SK-N-SH (cell line): ENCODE measurements around the gene CD244. TPM values are rescaled to one million over a fixed set of nuclear protein-coding genes. Genes with fewer than 3 reads are reported as not detected.

Experiments
- CTCF ChIA-PET: fragments of 300-600, 350-600 bp; formaldehyde crosslinking; extraction: SDS; loops from one replicate; lab custom pipeline; 2021; lab: Yijun Ruan, JAX
- POLR2A ChIA-PET: fragments of 350-600 bp; sonication (Branson Sonifier 250); formaldehyde crosslinking; extraction: SDS; loops from one replicate; lab custom pipeline; 2020; ENCODE audit warnings: antibody characterized with exemption, inconsistent platforms; lab: Yijun Ruan, JAX
- DNase-seq: peaks from one replicate; pipeline ENCODE4 v3.0.0; 2012
- H2AFZ ChIP-seq: fragments of 200-600 bp; sonication (generic); 2 replicates; pipeline ENCODE4 v1.8.1; 2016; ENCODE audit warnings: antibody characterized with exemption, mild to moderate bottlenecking, low read depth
- H3F3A ChIP-seq: fragments of 200-600 bp; sonication (generic); replicated peaks from 2 replicates; pipeline ENCODE3; 2016; ENCODE audit warnings: antibody characterized with exemption, mild to moderate bottlenecking; ENCODE audit not compliant: insufficient read depth
- H3K27ac ChIP-seq, 2 experiments: fragments of 200-500 bp in 1 of 2; fragments of 200-600 bp in 1 of 2; sonication (Bioruptor generic) in 1 of 2; sonication (generic), shearing (Covaris generic) in 1 of 2; 2 replicates each; pipeline versions ENCODE4 v1.5.1 to v1.6.1; 2014 to 2016; ENCODE audit warnings: low read depth in 2 of 2, inconsistent platforms in 1 of 2, low read length in 1 of 2, mild to moderate bottlenecking in 1 of 2, mixed read lengths in 1 of 2
- H3K27me3 ChIP-seq: fragments of 200-600 bp; sonication (generic), shearing (Covaris generic); 2 replicates; pipeline ENCODE4 v1.6.1; 2016; ENCODE audit warnings: mixed run types; ENCODE audit not compliant: insufficient read depth
- H3K36me3 ChIP-seq, 2 experiments: fragments of 200-500 bp in 1 of 2; fragments of 200-600 bp in 1 of 2; sonication (Bioruptor generic) in 1 of 2; sonication (generic) in 1 of 2; replicated peaks in 1 of 2; 2 replicates each; pipeline versions ENCODE3 to v1.5.1; 2014 to 2016; ENCODE audit warnings: low read length in 1 of 2, mild to moderate bottlenecking in 1 of 2; ENCODE audit not compliant: insufficient read depth in 2 of 2, control insufficient read depth in 1 of 2
- H3K4me1 ChIP-seq, 2 experiments: fragments of 200-500 bp in 1 of 2; fragments of 200-600 bp in 1 of 2; sonication (Bioruptor generic) in 1 of 2; sonication (generic), shearing (Covaris generic) in 1 of 2; 2 replicates each; pipeline versions ENCODE4 v1.5.1 to v1.6.1; 2014 to 2016; ENCODE audit warnings: low read depth in 1 of 2, low read length in 1 of 2, mixed run types in 1 of 2; ENCODE audit not compliant: insufficient read depth in 2 of 2, control insufficient read depth in 1 of 2
- H3K4me2 ChIP-seq: fragments of 200-600 bp; sonication (generic), shearing (Covaris generic); 2 replicates; pipeline ENCODE4 v1.6.1; 2017; ENCODE audit warnings: mixed run types
- H3K4me3 ChIP-seq, 2 experiments: fragments of 200-500 bp in 1 of 2; fragments of 200-600 bp in 1 of 2; sonication (Bioruptor generic) in 1 of 2; sonication (generic), shearing (Covaris generic) in 1 of 2; 2 replicates each; pipeline versions ENCODE4 v1.5.1 to v1.8.1; 2014 to 2016; ENCODE audit warnings: low read depth in 2 of 2, inconsistent platforms in 1 of 2, low read length in 1 of 2, mild to moderate bottlenecking in 1 of 2, mixed read lengths in 1 of 2, moderate library complexity in 1 of 2
- H3K79me2 ChIP-seq: fragments of 200-600 bp; sonication (generic); 2 replicates; pipeline ENCODE4 v1.8.1; 2017; ENCODE audit warnings: mild to moderate bottlenecking; ENCODE audit not compliant: insufficient read depth
- H3K9ac ChIP-seq: fragments of 200-600 bp; sonication (generic); 2 replicates; pipeline ENCODE4 v1.6.1; 2017; ENCODE audit warnings: mixed run types
- H3K9me2 ChIP-seq: fragments of 200-600 bp; sonication (generic); 2 replicates; pipeline ENCODE4 v1.6.1; 2017; ENCODE audit warnings: mixed run types
- H3K9me3 ChIP-seq: fragments of 200-600 bp; sonication (generic); 2 replicates; pipeline ENCODE4 v1.6.1; 2017; ENCODE audit warnings: mixed run types, mild to moderate bottlenecking, moderate library complexity
- H4K20me1 ChIP-seq: fragments of 200-600 bp; sonication (generic); 2 replicates; pipeline ENCODE4 v1.6.1; 2017; ENCODE audit warnings: mild to moderate bottlenecking, mixed run types; ENCODE audit not compliant: insufficient read depth
- EZH2phosphoT487 ChIP-seq: fragments of 200-600 bp; sonication (generic); IDR thresholded peaks from 2 replicates; pipeline ENCODE4 v1.6.1; 2017; ENCODE audit warnings: low read depth, mixed run types, mild to moderate bottlenecking, antibody characterized with exemption, moderate library complexity, borderline replicate concordance
- FOXM1 ChIP-seq: IDR thresholded peaks from 2 replicates; pipeline ENCODE4 v1.4.0; 2012; ENCODE audit warnings: low read depth, mild to moderate bottlenecking
- GABPA ChIP-seq: IDR thresholded peaks from 2 replicates; pipeline ENCODE4 v1.4.0; 2012; ENCODE audit warnings: low read depth, mild to moderate bottlenecking
- JUND ChIP-seq: IDR thresholded peaks from 2 replicates; pipeline ENCODE4 v1.4.0; 2012
- MEF2A ChIP-seq: IDR thresholded peaks from 2 replicates; pipeline ENCODE4 v1.4.0; 2012; ENCODE audit warnings: low read depth, borderline replicate concordance
- NFIC ChIP-seq: IDR thresholded peaks from 2 replicates; pipeline ENCODE4 v1.4.0; 2012; ENCODE audit warnings: borderline replicate concordance
- NRF1 ChIP-seq: IDR thresholded peaks from 2 replicates; pipeline ENCODE4 v1.6.1; 2012; ENCODE audit warnings: low read depth, mild to moderate bottlenecking, low read length
- PBX3 ChIP-seq: IDR thresholded peaks from 2 replicates; pipeline ENCODE4; 2012
- RXRA ChIP-seq: IDR thresholded peaks from 2 replicates; pipeline ENCODE4 v1.4.0; 2012; ENCODE audit warnings: low read depth, mild to moderate bottlenecking, borderline replicate concordance
- SIN3A ChIP-seq: IDR thresholded peaks from 2 replicates; pipeline ENCODE4 v1.6.1; 2012; ENCODE audit warnings: low read depth, mild to moderate bottlenecking, low read length, moderate library complexity, borderline replicate concordance
- TCF12 ChIP-seq: IDR thresholded peaks from 2 replicates; pipeline ENCODE4 v1.4.0; 2012
- USF1 ChIP-seq: IDR thresholded peaks from 2 replicates; pipeline ENCODE4 v1.4.0; 2012; ENCODE audit warnings: low read depth, borderline replicate concordance
- ZBTB33 ChIP-seq: IDR thresholded peaks from 2 replicates; pipeline ENCODE4 v1.4.0; 2012; ENCODE audit warnings: low read depth, borderline replicate concordance
- WGBS: methylation state at CpG from one replicate; pipeline ENCODE4 v1.1.6; 2017; ENCODE audit warnings: low lambda C conversion rate; 5-methylcytosine and 5-hydroxymethylcytosine counted together
- polyA plus RNA-seq, 3 experiments: library from polyadenylated mRNA; depleted of rRNA; stranded (reverse); fragments of >200 nt; gene quantifications; 2 replicates each; pipeline ENCODE4 v1.2.3, GENCODE V29; 2012

The CD244 gene
- polyA plus RNA-seq, 1 of the 3 experiments (the other 2 are of a cell fraction) = not detected

- TF ChIP-seq NRF1 (no peak), USF1 (no peak), MEF2A (no peak), GABPA (no peak), PBX3 (no peak)
Measured at GRCh38 chr1:160781914-160782689, 80.6 kb downstream of the CD244 start (continued).

GRCh38 chr1:160781186-160781766, 81.4 kb downstream of the CD244 start:
- Histone ChIP-seq H3K27ac (no peak overlapping the region), H3K27me3 (no peaks in the 10 kb centered on the region), H4K20me1 (no peaks in the 10 kb centered on the region), H3K9me2 (no peaks in the 10 kb centered on the region), H3F3A (no peaks in the 10 kb centered on the region), H3K36me3 (no peaks in the 10 kb centered on the region), H3K9ac (no peak overlapping the region), H3K4me3 (no peak overlapping the region), H2AFZ (no peak overlapping the region; the same call in 1 of the 2 replicates), H3K4me1 (no peaks in the 10 kb centered on the region), H3K4me2 (no peak overlapping the region), H3K79me2 (no peaks in the 10 kb centered on the region), H3K9me3 (no peaks in the 10 kb centered on the region)
- POLR2A ChIA-PET = no interaction called here
- no peak for DNase-seq
- CTCF ChIA-PET = no interaction called here
- WGBS = 22% methylated on average over 8 of the region's 8 CpGs
- TF ChIP-seq RXRA (no peak), SIN3A (no peak), TCF12 (no peak), EZH2phosphoT487 (no peak), ZBTB33 (no peak), FOXM1 (no peak), JUND (no peak), NFIC (no peak)
